Smooth muscle cell (in vitro differentiated cells): ENCODE data around the gene PRKN. TPM values are rescaled to one million over a fixed set of nuclear protein-coding genes. Genes with fewer than 3 reads are reported as not detected.

Experiments
- DNase-seq: peaks from one replicate; lab custom pipeline; 2025; ENCODE audit not compliant: unreplicated experiment; lab: John Stamatoyannopoulos, UW
- H2AFZ ChIP-seq: fragments of 200-600 bp; sonication (generic); 2 replicates; pipeline ENCODE4 v1.6.0; 2016; ENCODE audit warnings: antibody characterized with exemption, low read depth, mild to moderate bottlenecking
- H3F3A ChIP-seq: fragments of 200-600 bp; sonication (generic); 2 replicates; pipeline ENCODE4 v1.6.0; 2017; ENCODE audit warnings: antibody characterized with exemption, low read depth
- H3K27ac ChIP-seq: fragments of 200-600 bp; sonication (generic); 2 replicates; pipeline ENCODE4 v1.5.1; 2016; ENCODE audit warnings: low read depth, mild to moderate bottlenecking
- H3K27me3 ChIP-seq: fragments of 200-600 bp; sonication (generic); 2 replicates; pipeline ENCODE4 v1.6.1; 2016; ENCODE audit warnings: low read depth, mild to moderate bottlenecking
- H3K36me3 ChIP-seq: fragments of 200-600 bp; sonication (generic); 2 replicates; pipeline ENCODE4 v1.5.1; 2016; ENCODE audit warnings: low read depth
- H3K4me1 ChIP-seq: fragments of 200-600 bp; sonication (generic); 2 replicates; pipeline ENCODE4 v1.5.1; 2016; ENCODE audit warnings: low read depth
- H3K4me2 ChIP-seq: fragments of 200-600 bp; sonication (generic); 2 replicates; pipeline ENCODE4 v1.6.0; 2016; ENCODE audit warnings: mild to moderate bottlenecking
- H3K4me3 ChIP-seq: fragments of 200-600 bp; sonication (generic); 2 replicates; pipeline ENCODE4 v1.5.1; 2016; ENCODE audit warnings: mild to moderate bottlenecking
- H3K79me2 ChIP-seq: fragments of 200-600 bp; sonication (generic); 2 replicates; pipeline ENCODE4 v1.6.0; 2016; ENCODE audit warnings: low read depth, mild to moderate bottlenecking
- H3K9ac ChIP-seq: fragments of 200-600 bp; sonication (generic); 2 replicates; pipeline ENCODE4 v1.6.0; 2016; ENCODE audit warnings: low read depth
- H3K9me3 ChIP-seq: fragments of 200-600 bp; sonication (generic); replicated peaks from 2 replicates; pipeline ENCODE4 v1.5.1; 2016; ENCODE audit warnings: low read depth
- H4K20me1 ChIP-seq: fragments of 200-600 bp; sonication (generic); 2 replicates; pipeline ENCODE4 v1.6.0; 2016; ENCODE audit warnings: low read depth
- WGBS: methylation state at CpG from one replicate; pipeline ENCODE4 v1.1.7; 2016; ENCODE audit warnings: low lambda C conversion rate; 5-methylcytosine and 5-hydroxymethylcytosine counted together
- polyA plus RNA-seq: library from polyadenylated mRNA; unstranded; fragments of >200 nt; fragmentation: Nextera tagmentation; extraction: Ambion mirVana; gene quantifications from 2 replicates; pipeline ENCODE4 v1.2.1, GENCODE V29; 2016
- total RNA-seq: library from RNA; depleted of rRNA; stranded (reverse); fragments of >200 nt; gene quantifications from 2 replicates; pipeline ENCODE4 v1.2.3, GENCODE V29; 2014
- TF ChIP-seq, protein P1 (sequence below): fragments of 200-600 bp; sonication (generic); IDR thresholded peaks from 2 replicates; pipeline ENCODE4 v1.5.1; 2017; ENCODE audit warnings: borderline replicate concordance, mild to moderate bottlenecking, antibody characterized with exemption; ENCODE audit not compliant: insufficient read depth, poor library complexity, severe bottlenecking

PRKN gene
- total and polyA plus RNA-seq, 2 experiments from 2014 or later = 0.81 to 5.1 TPM

- Histone ChIP-seq H3K27me3 (no peaks in the 10 kb centered on the region), H2AFZ (no peak overlapping the region), H3K4me3 (no peak overlapping the region), H3K27ac (no peak overlapping the region), H3K9me3 (no peaks in the 10 kb centered on the region), H3K4me1 (no peaks in the 10 kb centered on the region), H3K36me3 (no peaks in the 10 kb centered on the region), H3K79me2 (no peaks in the 10 kb centered on the region), H3K4me2 (no peak overlapping the region), H4K20me1 (no peaks in the 10 kb centered on the region), H3F3A (no peaks in the 10 kb centered on the region), H3K9ac (no peak overlapping the region)
- WGBS = 65% methylated on average over 1 of the region's 1 CpG
- TF ChIP-seq, protein P1, sequence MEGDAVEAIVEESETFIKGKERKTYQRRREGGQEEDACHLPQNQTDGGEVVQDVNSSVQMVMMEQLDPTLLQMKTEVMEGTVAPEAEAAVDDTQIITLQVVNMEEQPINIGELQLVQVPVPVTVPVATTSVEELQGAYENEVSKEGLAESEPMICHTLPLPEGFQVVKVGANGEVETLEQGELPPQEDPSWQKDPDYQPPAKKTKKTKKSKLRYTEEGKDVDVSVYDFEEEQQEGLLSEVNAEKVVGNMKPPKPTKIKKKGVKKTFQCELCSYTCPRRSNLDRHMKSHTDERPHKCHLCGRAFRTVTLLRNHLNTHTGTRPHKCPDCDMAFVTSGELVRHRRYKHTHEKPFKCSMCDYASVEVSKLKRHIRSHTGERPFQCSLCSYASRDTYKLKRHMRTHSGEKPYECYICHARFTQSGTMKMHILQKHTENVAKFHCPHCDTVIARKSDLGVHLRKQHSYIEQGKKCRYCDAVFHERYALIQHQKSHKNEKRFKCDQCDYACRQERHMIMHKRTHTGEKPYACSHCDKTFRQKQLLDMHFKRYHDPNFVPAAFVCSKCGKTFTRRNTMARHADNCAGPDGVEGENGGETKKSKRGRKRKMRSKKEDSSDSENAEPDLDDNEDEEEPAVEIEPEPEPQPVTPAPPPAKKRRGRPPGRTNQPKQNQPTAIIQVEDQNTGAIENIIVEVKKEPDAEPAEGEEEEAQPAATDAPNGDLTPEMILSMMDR = no peak
- DNase-seq = no peak
These were observed 264.0 kb downstream of the PRKN start for GRCh38 chr6:162463576-162463975.

GRCh38 chr6:162459985-162460384, 267.6 kb downstream of the PRKN start:
- Histone ChIP-seq H3K4me1 (no peaks in the 10 kb centered on the region), H3K9ac (no peak overlapping the region), H3K27me3 (no peaks in the 10 kb centered on the region), H3K36me3 (no peaks in the 10 kb centered on the region), H4K20me1 (no peaks in the 10 kb centered on the region), H2AFZ (no peak overlapping the region), H3K4me3 (no peak overlapping the region), H3K9me3 (no peaks in the 10 kb centered on the region), H3K4me2 (no peak overlapping the region), H3K27ac (no peak overlapping the region), H3K79me2 (no peaks in the 10 kb centered on the region), H3F3A (no peaks in the 10 kb centered on the region)
- TF ChIP-seq, protein P1 = no peak
- DNase-seq = no peak

DNA sequence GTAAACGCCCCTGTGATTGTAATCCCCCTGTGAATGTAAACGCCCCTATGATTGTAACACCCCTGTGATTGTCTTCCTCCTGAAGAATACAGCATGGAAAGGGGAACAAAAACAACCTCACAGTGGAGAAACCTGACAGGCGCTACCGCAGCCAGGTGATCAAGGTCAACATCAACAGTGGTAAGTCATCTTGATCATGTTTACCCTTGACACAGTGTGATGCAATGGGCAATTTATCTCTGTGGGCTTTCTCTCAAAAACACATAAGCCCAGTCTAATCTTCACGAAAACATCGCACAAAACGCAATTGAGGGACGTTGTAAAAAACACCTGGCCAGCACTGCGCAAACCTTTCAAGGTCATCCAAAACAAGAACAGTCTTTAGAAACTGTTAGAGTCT, 277.2 kb downstream of the PRKN start:
- TF ChIP-seq, protein P1 = no peak
- no peaks in the 10 kb centered on the region for H4K20me1 ChIP-seq
- H3K27ac ChIP-seq = no peak overlapping the region
- no peak overlapping the region for H2AFZ ChIP-seq
- H3K9ac ChIP-seq = no peak overlapping the region
- 94% methylated on average over 9 of the region's 9 CpGs for WGBS
- H3K4me2 ChIP-seq = no peak overlapping the region
- no peak for DNase-seq
- no peak overlapping the region for H3K4me3 ChIP-seq
- H3K79me2 ChIP-seq = no peaks in the 10 kb centered on the region
- H3K36me3 ChIP-seq = no peaks in the 10 kb centered on the region
- no peaks in the 10 kb centered on the region for H3K4me1 ChIP-seq
- no peaks in the 10 kb centered on the region for H3K27me3 ChIP-seq
- H3K9me3 ChIP-seq = no peaks in the 10 kb centered on the region
- no peaks in the 10 kb centered on the region for H3F3A ChIP-seq

DNA sequence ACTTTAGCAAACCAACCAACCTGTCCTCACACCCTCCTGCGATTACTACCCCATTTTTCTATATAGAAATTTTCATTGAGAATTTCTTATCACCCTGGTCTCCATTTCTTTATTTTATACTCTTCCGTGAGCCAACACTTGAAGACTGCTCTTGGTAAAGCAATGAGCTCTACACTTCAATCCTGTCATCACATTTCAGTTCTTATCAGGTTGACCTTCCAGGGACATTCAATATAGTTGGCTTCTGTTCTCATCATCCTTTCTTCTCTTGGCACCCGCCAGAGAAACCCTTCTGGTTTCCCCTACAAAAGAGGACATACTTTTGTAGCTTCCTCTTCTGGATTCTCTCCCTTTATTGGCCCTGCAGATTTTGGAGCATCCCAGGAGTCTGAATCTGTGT, 279.3 kb downstream of the PRKN start:
- WGBS = 87% methylated on average over 3 of the region's 3 CpGs
- no peak overlapping the region for H3K4me2 ChIP-seq

More for the DNA sequence above, 279.3 kb downstream of the PRKN start:
- TF ChIP-seq, protein P1 = no peak
- Histone ChIP-seq H2AFZ (no peak overlapping the region), H3K36me3 (no peaks in the 10 kb centered on the region), H3F3A (no peaks in the 10 kb centered on the region), H3K4me3 (no peak overlapping the region), H3K4me1 (no peaks in the 10 kb centered on the region), H3K27ac (no peak overlapping the region), H3K79me2 (no peaks in the 10 kb centered on the region), H4K20me1 (no peaks in the 10 kb centered on the region), H3K9me3 (no peaks in the 10 kb centered on the region), H3K9ac (no peak overlapping the region), H3K27me3 (no peaks in the 10 kb centered on the region)
- DNase-seq = no peak
